B cell (primary cell): ENCODE measurements around the gene PRUNE2.

Experiments used
- CTCF ChIP-seq: fragments of 200-600 bp; IDR thresholded peaks from one replicate; pipeline ENCODE4 v1.8.0; 2022; ENCODE audit warnings: antibody characterized with exemption, mild to moderate bottlenecking
- EZH2 ChIP-seq: IDR thresholded peaks from 2 replicates; pipeline ENCODE4 v1.6.1; 2012; ENCODE audit warnings: borderline replicate concordance, low read depth, mild to moderate bottlenecking, moderate library complexity, low read length; ENCODE audit not compliant: insufficient read depth, poor library complexity, severe bottlenecking

- TF ChIP-seq CTCF (no peak), EZH2 (no peak)
Observed at GRCh38 chr9:76613150-76613781, 292.6 kb downstream of the PRUNE2 start.
